Fibroblast of skin of right quadriceps (primary cell): Measurements from ENCODE around the gene LIMA1.
"Not testable (repeated sequence)": the region's sequence is repeated elsewhere in the genome, so short reads cannot be mapped to it uniquely, and the experiment has no call there.

Experiments
- DNase-seq: peaks from one replicate; pipeline ENCODE4 v3.0.0-alpha.2; 2013

The LIMA1 gene

GRCh38 chr12:50285253-50285652 is 1.9 kb upstream of the LIMA1 start:
- no peak for DNase-seq

GRCh38 chr12:50282721-50283228 is 545 bp downstream of the LIMA1 start:
- DNase-seq: peak; percentile 38

- no peak for DNase-seq
Observed at GRCh38 chr12:50279501-50279900, 3.8 kb downstream of the LIMA1 start.

- no peak for DNase-seq
Observed at GRCh38 chr12:50276912-50277671, 6.2 kb downstream of the LIMA1 start.

- DNase-seq: no peak
Observed at GRCh38 chr12:50276068-50276467, 7.3 kb downstream of the LIMA1 start.

- DNase-seq: no peak
Observed at GRCh38 chr12:50275556-50275955, 7.8 kb downstream of the LIMA1 start.

GRCh38 chr12:50275127-50275526 is 8.2 kb downstream of the LIMA1 start:
- not testable (repeated sequence) for DNase-seq

- DNase-seq: no peak
Observed at GRCh38 chr12:50271724-50272247, 11.5 kb downstream of the LIMA1 start.

- no peak for DNase-seq
Observed at GRCh38 chr12:50268482-50268881, 14.8 kb downstream of the LIMA1 start.

- no peak for DNase-seq
Observed at GRCh38 chr12:50265770-50266524, 17.4 kb downstream of the LIMA1 start.

GRCh38 chr12:50263832-50264231 is 19.5 kb downstream of the LIMA1 start:
- no peak for DNase-seq

GRCh38 chr12:50261654-50262053 is 21.7 kb downstream of the LIMA1 start:
- DNase-seq: no peak

- no peak for DNase-seq
Observed at GRCh38 chr12:50258167-50258551, 25.2 kb downstream of the LIMA1 start.

- peak; percentile 62 for DNase-seq
Observed at GRCh38 chr12:50257236-50258166, 25.8 kb downstream of the LIMA1 start.

- DNase-seq: no peak
Observed at GRCh38 chr12:50256761-50257160, 26.6 kb downstream of the LIMA1 start.

GRCh38 chr12:50252977-50253602 is 30.2 kb downstream of the LIMA1 start:
- no peak for DNase-seq

- DNase-seq: no peak
Observed at GRCh38 chr12:50251619-50252252, 31.6 kb downstream of the LIMA1 start.

GRCh38 chr12:50249464-50250182 is 33.7 kb downstream of the LIMA1 start:
- no peak for DNase-seq

GRCh38 chr12:50248883-50249282 is 34.4 kb downstream of the LIMA1 start:
- DNase-seq: no peak

- DNase-seq: no peak
Observed at GRCh38 chr12:50248411-50248810, 34.9 kb downstream of the LIMA1 start.

GRCh38 chr12:50247665-50248064 is 35.7 kb downstream of the LIMA1 start:
- not testable (repeated sequence) for DNase-seq
